Measurements from ENCODE around the gene FAM25C.
"Not testable (repeated sequence)": the region's sequence is repeated elsewhere in the genome, so short reads cannot be mapped to it uniquely, and the experiment has no call there.

FAM25C gene

GRCh38 chr10:47999691-48000090 lies at the start of gene FAM25C:
Gene FAM25C (minus strand): TSS chr10:47999791. CDS start chr10:47999765, 26 bp downstream.
- DNase-seq = not testable (repeated sequence)

- not testable (repeated sequence) for DNase-seq
These were observed 45.0 kb upstream of the FAM25C start for GRCh38 chr10:48044557-48044956.

- not testable (repeated sequence) for DNase-seq
These were observed 31.8 kb upstream of the FAM25C start for GRCh38 chr10:48031390-48031789.

GRCh38 chr10:48002306-48002705 lies 2.7 kb upstream of the FAM25C start:
- not testable (repeated sequence) for DNase-seq

- DNase-seq = not testable (repeated sequence)
These were observed 5.5 kb downstream of the FAM25C start for GRCh38 chr10:47994045-47994444.

- not testable (repeated sequence) for DNase-seq
These were observed 7.0 kb downstream of the FAM25C start for GRCh38 chr10:47992560-47992959.

- not testable (repeated sequence) for DNase-seq
These were observed 7.9 kb downstream of the FAM25C start for GRCh38 chr10:47991706-47992105.

- DNase-seq = not testable (repeated sequence)
These were observed 9.5 kb downstream of the FAM25C start for GRCh38 chr10:47990097-47990496.

- not testable (repeated sequence) for DNase-seq
These were observed 10.0 kb downstream of the FAM25C start for GRCh38 chr10:47989542-47989950.

GRCh38 chr10:47988718-47989541 lies 10.7 kb downstream of the FAM25C start:
- not testable (repeated sequence) for DNase-seq

- DNase-seq = not testable (repeated sequence)
These were observed 11.6 kb downstream of the FAM25C start for GRCh38 chr10:47987952-47988351.

GRCh38 chr10:47986413-47987230 lies 13.0 kb downstream of the FAM25C start:
- not testable (repeated sequence) for DNase-seq

GRCh38 chr10:47975409-47975808 lies 24.2 kb downstream of the FAM25C start:
- DNase-seq = not testable (repeated sequence)

GRCh38 chr10:47973131-47973530 lies 26.5 kb downstream of the FAM25C start:
- DNase-seq = not testable (repeated sequence)

GRCh38 chr10:47972077-47972476 lies 27.5 kb downstream of the FAM25C start:
- not testable (repeated sequence) for DNase-seq

GRCh38 chr10:47971598-47971997 lies 28.0 kb downstream of the FAM25C start:
- DNase-seq = not testable (repeated sequence)

GRCh38 chr10:47970047-47970446 lies 29.5 kb downstream of the FAM25C start:
- DNase-seq = not testable (repeated sequence)

GRCh38 chr10:47968988-47969387 lies 30.6 kb downstream of the FAM25C start:
- peak; percentile 7 for DNase-seq

- DNase-seq = not testable (repeated sequence)
These were observed 35.1 kb downstream of the FAM25C start for GRCh38 chr10:47964280-47965063.

GRCh38 chr10:47962785-47963184 lies 36.8 kb downstream of the FAM25C start:
- DNase-seq = not testable (repeated sequence)

GRCh38 chr10:47960699-47961098 lies 38.9 kb downstream of the FAM25C start:
- not testable (repeated sequence) for DNase-seq

- DNase-seq = not testable (repeated sequence)
These were observed 39.9 kb downstream of the FAM25C start for GRCh38 chr10:47959677-47960076.

- not testable (repeated sequence) for DNase-seq
These were observed 42.4 kb downstream of the FAM25C start for GRCh38 chr10:47957158-47957557.
